ENCODE measurements around the gene UBE2R2. TPM values are rescaled to one million over a fixed set of nuclear protein-coding genes. Genes with fewer than 3 reads are reported as not detected.

The UBE2R2 gene
- total and polyA plus RNA-seq, 2 of the 8 experiments (the other 6 are each of a cell fraction or from before 2014, with no cell fraction given), result 19.4 to 42.1 TPM

- ChIA-PET POLR2A (ENCODE audit: partially characterized antibody) (no interaction called here), CTCF (ENCODE audit: partially characterized antibody) (interaction anchor here (0.6 to 1.4 kb wide), 3 partner anchors 12 to 418 kb away, joined by 3 to 5 read pairs (median 3); no protein-coding TSS in a partner anchor)
- H2BK12ac ChIP-seq (ENCODE audit: low read depth, low read length), result no peak overlapping the region
- H4K8ac ChIP-seq (ENCODE audit: extremely low read depth, insufficient read depth, low read length), result no peak overlapping the region
- 84% methylated on average over 3 of the region's 3 CpGs; no CpG with 5 or more reads in 1 of the 2 experiments for WGBS, 2 experiments (ENCODE audit: extremely low coverage in 1 of 2, insufficient coverage in 1 of 2, insufficient read length in 1 of 2, insufficient replicate concordance in 2 of 2, low coverage in 1 of 2, low lambda C conversion rate in 2 of 2, missing lambda C conversion rate in 1 of 2)
- no peak overlapping the region for H3K18ac ChIP-seq (ENCODE audit: extremely low read depth, low read length)
- no peak overlapping the region for H2BK120ac ChIP-seq (replicated peaks; ENCODE audit: low read depth, low read length)
- no peak overlapping the region for H3K9ac ChIP-seq (replicated peaks in 1 of 4; ENCODE audit: extremely low read depth in 1 of 4, low read depth in 3 of 4, low read length in 3 of 4)
- H4K5ac ChIP-seq (ENCODE audit: insufficient read length, low read depth, low read length), result no peak overlapping the region
- no peaks in the 10 kb centered on the region for H3K36me3 ChIP-seq (ENCODE audit: control insufficient read depth in 2 of 4, insufficient read depth in 4 of 4, low read length in 3 of 4)
- no peak overlapping the region for H3K4me2 ChIP-seq (ENCODE audit: insufficient read depth in 1 of 2, low read depth in 2 of 2, low read length in 2 of 2)
- no peak overlapping the region for H2BK5ac ChIP-seq (ENCODE audit: low read depth, low read length)
- H2AK5ac ChIP-seq (ENCODE audit: low read depth, low read length), result no peak overlapping the region
- no peak overlapping the region for H3K14ac ChIP-seq (ENCODE audit: insufficient read length)
- TF ChIP-seq TAF1 (IDR thresholded peaks at IDR 0.05; ENCODE audit: low read depth, low read length), result no peak
- peak; percentile 29; the same call in 1 of the 2 replicates for TF ChIP-seq CEBPB (IDR thresholded peaks at IDR 0.05; ENCODE audit: low read depth, low read length)
- H3K4ac ChIP-seq (replicated peaks; ENCODE audit: insufficient read length, low read depth, low read length), result no peak overlapping the region
- H3K27me3 ChIP-seq (replicated peaks in 1 of 4; ENCODE audit: control insufficient read depth in 3 of 4, extremely low read depth in 1 of 4, insufficient read depth in 3 of 4, low read length in 3 of 4), result no peaks in the 10 kb centered on the region
- no peak for FAIRE-seq
- peaks cover 4 to 82% of the 10 kb centered on the region in 2 experiments; a peak in 3 of 4 replicates for H3K79me2 ChIP-seq (ENCODE audit: control insufficient read depth in 1 of 2, insufficient read depth in 2 of 2, low read length in 2 of 2)
- H3K27ac ChIP-seq (ENCODE audit: low read depth, low read length), result no peak overlapping the region
- H3K23me2 ChIP-seq (ENCODE audit: low read depth, low read length), result no peaks in the 10 kb centered on the region
- no peak overlapping the region for H2BK20ac ChIP-seq (ENCODE audit: low read length)
- H3K23ac ChIP-seq (ENCODE audit: insufficient read length), result no peak overlapping the region
- DNase-seq (ENCODE audit: low read depth in 1 of 2, low spot score in 2 of 2), result no peak
- no peak overlapping the region for H2BK15ac ChIP-seq (ENCODE audit: low read length)
- no peak overlapping the region for H3K56ac ChIP-seq (replicated peaks; ENCODE audit: insufficient read length, low read depth, low read length)
- H3K9me3 ChIP-seq (ENCODE audit: insufficient read depth in 2 of 2, low read depth in 1 of 2, low read length in 1 of 2), result no peaks in the 10 kb centered on the region
- H2AFZ ChIP-seq (ENCODE audit: low read length), result no peak overlapping the region
- peaks cover 3% of the 10 kb centered on the region for H3K79me1 ChIP-seq (ENCODE audit: low read depth, low read length)
- peaks cover 0 to 3% (median 0%) of the 10 kb centered on the region in 4 experiments; a peak in 1 of 7 replicates for H3K4me1 ChIP-seq (replicated peaks in 1 of 4; ENCODE audit: control insufficient read depth in 3 of 4, insufficient read depth in 4 of 4, low read length in 3 of 4)
- no peak overlapping the region for H3K4me3 ChIP-seq (ENCODE audit: extremely low read depth in 1 of 4, insufficient read depth in 2 of 4, low read depth in 3 of 4, low read length in 4 of 4)
- no peak overlapping the region for H4K91ac ChIP-seq (replicated peaks; ENCODE audit: insufficient read length, low read length)
- H4K20me1 ChIP-seq (replicated peaks in 1 of 2; ENCODE audit: control insufficient read depth in 1 of 2, insufficient read depth in 2 of 2, low read length in 2 of 2), result peaks cover 3 to 9% of the 10 kb centered on the region in 2 experiments
Observed at GRCh38 chr9:33868440-33868973, 51.5 kb downstream of the UBE2R2 start.
